Tibial nerve (tissue), 4 donors: ENCODE results near the gene VGLL3.

Source experiments
- EP300 ChIP-seq, 2 donors: sonication (generic); formaldehyde crosslinking; IDR thresholded peaks; one replicate each; pipeline ENCODE4 v1.6.1; 2017; ENCODE audit warnings: antibody characterized with exemption in 2 of 2, mild to moderate bottlenecking in 1 of 2
- POLR2A ChIP-seq, 2 donors: fragments of 450-650 bp; IDR thresholded peaks; one replicate each; pipeline ENCODE4 v1.6.1; 2017; ENCODE audit warnings: antibody characterized with exemption in 2 of 2, mild to moderate bottlenecking in 2 of 2, moderate library complexity in 2 of 2
- TF ChIP-seq, protein P1 (sequence below), 5 experiments: fragments of 200-600 bp in 3 of 5; fragments of 450-650 bp in 2 of 5; sonication (generic) in 3 of 5; IDR thresholded peaks; one replicate each; pipeline ENCODE4 v1.5.1; 2016 to 2019; ENCODE audit warnings: antibody characterized with exemption in 5 of 5, mild to moderate bottlenecking in 3 of 5, moderate library complexity in 2 of 5

DNA sequence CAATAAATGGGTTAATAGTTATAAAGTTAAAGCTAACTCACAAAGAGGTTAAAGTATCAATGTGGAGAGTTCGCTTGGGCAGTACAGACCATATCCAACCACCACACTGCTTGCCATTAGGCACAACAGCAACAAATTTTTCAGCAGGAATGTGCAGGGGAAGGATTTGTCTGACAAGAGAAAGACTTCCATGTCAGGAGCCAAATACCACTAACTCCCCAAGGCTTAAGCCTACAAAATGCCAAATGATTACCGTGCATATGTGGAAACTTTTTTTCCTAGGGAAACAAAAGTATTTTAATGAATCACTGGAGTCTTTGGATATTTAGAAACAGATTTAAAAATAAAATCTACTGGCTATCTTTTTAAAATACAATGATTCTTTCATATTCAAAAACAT, 8.1 kb downstream of the VGLL3 start:
- peak in 1 of 2 donors; percentile 76 for TF ChIP-seq EP300 (IDR thresholded peaks at IDR 0.05)
- TF ChIP-seq, protein P1, sequence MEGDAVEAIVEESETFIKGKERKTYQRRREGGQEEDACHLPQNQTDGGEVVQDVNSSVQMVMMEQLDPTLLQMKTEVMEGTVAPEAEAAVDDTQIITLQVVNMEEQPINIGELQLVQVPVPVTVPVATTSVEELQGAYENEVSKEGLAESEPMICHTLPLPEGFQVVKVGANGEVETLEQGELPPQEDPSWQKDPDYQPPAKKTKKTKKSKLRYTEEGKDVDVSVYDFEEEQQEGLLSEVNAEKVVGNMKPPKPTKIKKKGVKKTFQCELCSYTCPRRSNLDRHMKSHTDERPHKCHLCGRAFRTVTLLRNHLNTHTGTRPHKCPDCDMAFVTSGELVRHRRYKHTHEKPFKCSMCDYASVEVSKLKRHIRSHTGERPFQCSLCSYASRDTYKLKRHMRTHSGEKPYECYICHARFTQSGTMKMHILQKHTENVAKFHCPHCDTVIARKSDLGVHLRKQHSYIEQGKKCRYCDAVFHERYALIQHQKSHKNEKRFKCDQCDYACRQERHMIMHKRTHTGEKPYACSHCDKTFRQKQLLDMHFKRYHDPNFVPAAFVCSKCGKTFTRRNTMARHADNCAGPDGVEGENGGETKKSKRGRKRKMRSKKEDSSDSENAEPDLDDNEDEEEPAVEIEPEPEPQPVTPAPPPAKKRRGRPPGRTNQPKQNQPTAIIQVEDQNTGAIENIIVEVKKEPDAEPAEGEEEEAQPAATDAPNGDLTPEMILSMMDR (IDR thresholded peaks at IDR 0.05), result no peak
- no peak for TF ChIP-seq POLR2A (IDR thresholded peaks at IDR 0.05)
